GM12864 (cell line): ENCODE measurements around the gene KANSL1L.
A peak's percentile ranks its signal among the peaks of the same experiment; 100 is the strongest.

Source experiments
- DNase-seq: peaks from one replicate; pipeline ENCODE4 v3.0.0-alpha.2; 2011; ENCODE audit warnings: low read depth
- H3K4me3 ChIP-seq: 2 replicates; pipeline ENCODE4 v1.5.1; 2011; ENCODE audit warnings: mild to moderate bottlenecking, low read depth, low read length, control low read depth
- CTCF ChIP-seq: IDR thresholded peaks from 2 replicates; pipeline ENCODE4 v1.5.1; 2011; ENCODE audit warnings: low read depth, mild to moderate bottlenecking, moderate library complexity, low read length, control low read depth, inconsistent platforms; ENCODE audit errors: missing control alignments

Gene KANSL1L

GRCh38 chr2:210020138-210020537 lies 151.1 kb downstream of the KANSL1L start:
- no peak overlapping the region for H3K4me3 ChIP-seq
- TF ChIP-seq CTCF, result no peak
- DNase-seq, result no peak

- no peak for DNase-seq
- TF ChIP-seq CTCF, result no peak
- no peak overlapping the region for H3K4me3 ChIP-seq
Measured at GRCh38 chr2:210009896-210010295, 161.3 kb downstream of the KANSL1L start.

GRCh38 chr2:210009126-210009525 lies 162.1 kb downstream of the KANSL1L start:
- H3K4me3 ChIP-seq, result no peak overlapping the region
- DNase-seq, result no peak
- TF ChIP-seq CTCF, result no peak

DNA sequence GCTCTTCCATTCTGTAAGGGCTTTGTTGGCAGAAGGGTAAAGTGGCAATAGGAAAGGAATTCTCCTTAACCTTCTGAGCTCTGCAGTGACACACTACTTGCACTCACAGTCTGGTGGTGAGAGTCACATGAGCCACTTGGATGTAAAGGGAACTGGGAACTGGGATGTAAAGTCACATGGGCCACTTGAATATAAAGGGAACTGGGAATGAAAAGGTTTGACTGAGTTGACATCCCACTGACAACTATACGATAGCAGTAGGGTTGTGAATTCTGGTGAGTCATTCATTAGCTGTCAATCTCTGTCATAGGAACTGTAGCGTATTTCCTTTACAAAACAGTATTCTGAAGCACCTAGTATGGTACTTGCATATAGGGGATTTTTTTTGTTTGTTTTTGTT lies 163.3 kb downstream of the KANSL1L start:
- H3K4me3 ChIP-seq, result no peak overlapping the region
- no peak for DNase-seq
- no peak for TF ChIP-seq CTCF

DNA sequence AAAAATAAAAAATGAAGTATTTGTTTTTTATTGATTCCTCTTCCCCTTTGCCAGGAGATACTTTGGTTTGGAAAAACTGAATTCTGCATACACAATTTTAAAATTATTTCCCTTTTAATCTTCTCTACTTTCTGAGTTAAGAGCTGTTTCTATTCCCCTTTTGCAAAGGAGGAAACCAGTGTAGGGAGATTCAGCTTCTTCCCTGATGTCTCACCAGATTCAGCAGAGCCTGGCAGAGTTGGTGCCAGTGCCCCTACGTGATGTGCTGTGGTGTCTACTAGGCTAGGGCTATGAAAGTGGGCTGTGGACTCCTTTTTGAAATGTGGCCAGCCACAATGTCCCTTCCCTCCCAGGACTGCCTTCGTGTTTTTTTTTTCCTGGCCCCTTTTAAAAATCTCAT lies 166.3 kb downstream of the KANSL1L start:
- no peak for DNase-seq
- no peak for TF ChIP-seq CTCF
- peak overlapping the region; percentile 17; the same call in 1 of the 2 replicates for H3K4me3 ChIP-seq

DNA sequence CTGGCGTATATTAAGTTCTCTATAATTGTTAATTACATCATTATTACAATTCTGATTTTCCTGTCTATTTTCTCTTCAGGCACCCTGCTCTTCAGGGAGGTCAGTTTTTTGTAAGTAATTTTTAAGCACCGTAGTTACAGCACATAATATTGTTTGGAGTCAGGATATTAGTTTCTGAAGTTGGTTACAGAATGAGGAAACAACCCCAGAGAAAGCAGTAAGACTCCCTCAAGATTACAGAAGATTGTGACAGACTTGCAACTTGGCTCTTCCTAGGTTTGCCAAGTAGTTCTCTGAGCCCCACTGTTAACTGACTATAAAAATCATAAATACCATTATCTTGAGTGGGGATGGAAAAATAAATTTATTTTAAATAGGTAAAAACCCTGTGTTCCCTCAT lies 167.8 kb downstream of the KANSL1L start:
- no peak for TF ChIP-seq CTCF
- H3K4me3 ChIP-seq, result peak overlapping the region; percentile 73
- DNase-seq, result no peak
